Naive thymus-derived CD4-positive, alpha-beta T cell (primary cell): Measurements from ENCODE around the gene G3BP1. TPM values are rescaled to one million over a fixed set of nuclear protein-coding genes. Genes with fewer than 3 reads are reported as not detected.
"Not testable (repeated sequence)": the region's sequence is repeated elsewhere in the genome, so short reads cannot be mapped to it uniquely, and the experiment has no call there.

ENCODE experiments used
- ATAC-seq: fragments of 150-1000 bp; cut with Tn5 transposase; 2 replicates; pipeline ENCODE4 v1.10.0; 2021; ENCODE audit warnings: mild to moderate bottlenecking, moderate library complexity
- CTCF ChIA-PET: fragments of 350-600 bp; sonication (Branson Sonifier 250); formaldehyde crosslinking; loops from one replicate; lab custom pipeline; 2021; ENCODE audit warnings: antibody characterized with exemption; lab: Charles Lee
- POLR2A ChIA-PET: fragments of 350-600 bp; sonication (Branson Sonifier 250); formaldehyde crosslinking; loops from one replicate; lab custom pipeline; 2021; ENCODE audit warnings: antibody characterized with exemption, inconsistent platforms; lab: Charles Lee
- DNase-seq, 9 donors: peaks; one replicate each; pipeline versions ENCODE4 v3.0.0 to v3.0.0-alpha.2; 2020 to 2022; ENCODE audit warnings: mixed read lengths in 1 of 9
- H3K27ac ChIP-seq: one replicate; pipeline ENCODE4 v1.7.0; 2013; ENCODE audit warnings: mild to moderate bottlenecking, low read depth, low read length, moderate library complexity
- H3K27me3 ChIP-seq, 2 donors: one replicate each; pipeline ENCODE4 v1.7.0; 2013; ENCODE audit warnings: low read length in 2 of 2, mild to moderate bottlenecking in 2 of 2, moderate library complexity in 2 of 2; ENCODE audit not compliant: control insufficient read depth in 2 of 2, insufficient read depth in 2 of 2
- H3K36me3 ChIP-seq, 3 experiments: 1 replicate in 2 of 3; 2 replicates in 1 of 3; pipeline ENCODE4 v1.7.0; 2013; ENCODE audit warnings: low read length in 3 of 3, mild to moderate bottlenecking in 3 of 3, moderate library complexity in 1 of 3; ENCODE audit not compliant: insufficient read depth in 3 of 3, control insufficient read depth in 2 of 3
- H3K4me1 ChIP-seq, 2 donors: one replicate each; pipeline ENCODE4 v1.7.0; 2013; ENCODE audit warnings: low read length in 2 of 2, mild to moderate bottlenecking in 2 of 2, moderate library complexity in 1 of 2; ENCODE audit not compliant: control insufficient read depth in 2 of 2, insufficient read depth in 2 of 2
- H3K4me3 ChIP-seq: 2 replicates; pipeline ENCODE4 v1.7.0; 2013; ENCODE audit warnings: mild to moderate bottlenecking, low read length
- H3K9me3 ChIP-seq, 3 experiments: 1 replicate in 2 of 3; 2 replicates in 1 of 3; pipeline ENCODE4 v1.7.0; 2013; ENCODE audit warnings: low read length in 3 of 3; ENCODE audit not compliant: control insufficient read depth in 2 of 3
- H3K27ac Mint-ChIP-seq, 9 donors: one replicate each; pipeline ENCODE4 v1.8.0; 2020 to 2022; ENCODE audit warnings: mixed read lengths in 9 of 9, mild to moderate bottlenecking in 8 of 9, moderate library complexity in 5 of 9, inconsistent platforms in 2 of 9
- H3K27me3 Mint-ChIP-seq, 5 donors: one replicate each; pipeline ENCODE4 v1.8.0; 2021 to 2022; ENCODE audit warnings: mixed read lengths in 5 of 5, mild to moderate bottlenecking in 1 of 5
- H3K36me3 Mint-ChIP-seq, 5 donors: one replicate each; pipeline ENCODE4 v1.8.0; 2020 to 2022; ENCODE audit warnings: mixed read lengths in 5 of 5, mild to moderate bottlenecking in 3 of 5, inconsistent platforms in 1 of 5
- H3K4me1 Mint-ChIP-seq, 7 donors: one replicate each; pipeline ENCODE4 v1.8.0; 2020 to 2022; ENCODE audit warnings: mixed read lengths in 7 of 7, mild to moderate bottlenecking in 3 of 7, inconsistent platforms in 1 of 7
- H3K4me3 Mint-ChIP-seq, 10 donors: one replicate each; pipeline ENCODE4 v1.8.0; 2020 to 2022; ENCODE audit warnings: mild to moderate bottlenecking in 10 of 10, mixed read lengths in 10 of 10, moderate library complexity in 6 of 10, inconsistent platforms in 2 of 10
- H3K9me3 Mint-ChIP-seq, 11 donors: one replicate each; pipeline ENCODE4 v1.8.0; 2020 to 2022; ENCODE audit warnings: mixed read lengths in 11 of 11, mild to moderate bottlenecking in 4 of 11, inconsistent platforms in 1 of 11, moderate library complexity in 1 of 11
- intact Hi-C, 2 donors: fragments of 100-400 bp; cut with micrococcal nuclease; formaldehyde crosslinking; loops; one replicate each; pipeline ENCODE4 v1.15.1; 2023
- polyA plus RNA-seq, 2 donors: library from polyadenylated mRNA; unstranded; fragments of 300-500 nt; fragmentation: Illumina TruSeq; gene quantifications; one replicate each; pipeline ENCODE4 v1.2.3, GENCODE V29; 2021
- total RNA-seq, 6 experiments: library from RNA in 5 of 6; stranded (reverse) in 5 of 6; gene quantifications; 1 replicate in 5 of 6; 2 replicates in 1 of 6; pipeline ENCODE4 v1.2.3 and lab custom pipeline; 2021 to 2026

G3BP1 gene
- total and polyA plus RNA-seq, 7 experiments from 2014 or later: 86.1 to 244 (median 158) TPM

- peaks cover 44 to 58% of the 10 kb centered on the region in 2 donors for H3K4me1 ChIP-seq
- Mint-ChIP-seq H3K4me3 (peak overlapping the region in 7 of 10 donors; percentile 13 to 78 (median 64)), H3K27ac (peak overlapping the region in 6 of 9 donors; percentile 8 to 75 (median 42)), H3K36me3 (peaks cover 4 to 24% (median 22%) of the 10 kb centered on the region in 5 donors), H3K4me1 (peaks cover 64 to 99% (median 92%) of the 10 kb centered on the region in 7 donors), H3K9me3 (no peaks in the 10 kb centered on the region), H3K27me3 (no peaks in the 10 kb centered on the region)
- H3K36me3 ChIP-seq: peaks cover 0 to 2% (median 0%) of the 10 kb centered on the region in 3 experiments
- DNase-seq (no peak), ATAC-seq (no peak)
- POLR2A ChIA-PET: no interaction called here
- no peaks in the 10 kb centered on the region for H3K27me3 ChIP-seq
- no peak overlapping the region for H3K27ac ChIP-seq
- H3K4me3 ChIP-seq: no peak overlapping the region
- CTCF ChIA-PET: no interaction called here
- H3K9me3 ChIP-seq: no peaks in the 10 kb centered on the region
- intact Hi-C loops: loop anchor here in 1 of 2 donors (10.0 kb wide), 2 partner anchors 1325 to 1425 kb away; partner anchors contain the start of gene TCOF1
Observed at GRCh38 chr5:151779531-151780125, 7.9 kb downstream of the G3BP1 start.

DNA sequence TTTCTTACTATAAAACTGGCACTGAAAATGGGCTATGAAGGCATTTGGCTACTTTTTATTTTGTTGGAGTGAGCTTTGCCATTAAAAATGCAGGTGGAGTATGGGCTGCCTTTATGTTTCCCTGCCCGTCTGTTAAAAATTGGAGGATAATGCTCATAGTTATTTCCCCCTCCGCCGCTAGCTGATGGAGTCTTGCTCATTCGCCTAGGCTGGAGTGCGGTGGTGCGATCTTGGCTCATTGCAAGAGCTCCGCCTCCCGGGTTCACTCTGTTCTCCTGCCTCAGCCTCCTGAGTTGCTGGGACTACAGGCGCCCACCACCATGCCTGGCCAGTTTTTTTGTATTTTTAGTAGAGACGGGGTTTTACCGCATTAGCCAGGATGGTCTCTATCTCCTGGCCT, 8.6 kb downstream of the G3BP1 start:
- Mint-ChIP-seq H3K27ac (peak overlapping the region in 4 of 9 donors; percentile 43 to 67 (median 66)), H3K9me3 (no peaks in the 10 kb centered on the region), H3K27me3 (no peaks in the 10 kb centered on the region), H3K36me3 (peaks cover 4 to 24% (median 22%) of the 10 kb centered on the region in 5 donors), H3K4me1 (peaks cover 57 to 98% (median 91%) of the 10 kb centered on the region in 7 donors), H3K4me3 (peak overlapping the region in 7 of 10 donors; percentile 46 to 74 (median 56))
- Histone ChIP-seq H3K36me3 (peaks cover 0 to 2% (median 0%) of the 10 kb centered on the region in 3 experiments), H3K27ac (no peak overlapping the region), H3K27me3 (no peaks in the 10 kb centered on the region), H3K4me3 (no peak overlapping the region), H3K4me1 (peaks cover 42 to 57% of the 10 kb centered on the region in 2 donors), H3K9me3 (no peaks in the 10 kb centered on the region)
- ATAC-seq (no peak), DNase-seq (no peak)
- ChIA-PET CTCF (no interaction called here), POLR2A (interaction anchor here (2.3 kb wide), 1 partner anchor 9 kb away, joined by 19 read pairs; the partner anchor contains the start of gene G3BP1)
- intact Hi-C loops: no loop called here

- ChIA-PET POLR2A (interaction anchor here (0.7 to 2.3 kb wide), 2 partner anchors 10 to 109 kb away, joined by 4 to 19 read pairs; partner anchors contain the start of gene G3BP1), CTCF (no interaction called here)
- peaks cover 4 to 22% (median 20%) of the 10 kb centered on the region in 5 donors for H3K36me3 Mint-ChIP-seq
- DNase-seq: no peak
- H3K4me3 Mint-ChIP-seq: peak overlapping the region in 7 of 10 donors; percentile 11 to 79 (median 59)
- Histone ChIP-seq H3K9me3 (no peaks in the 10 kb centered on the region), H3K4me3 (no peak overlapping the region), H3K4me1 (peaks cover 33 to 54% of the 10 kb centered on the region in 2 donors), H3K27ac (peak overlapping the region; percentile 29), H3K27me3 (no peaks in the 10 kb centered on the region), H3K36me3 (peaks cover 0 to 2% (median 0%) of the 10 kb centered on the region in 3 experiments)
- no peak for ATAC-seq
- peak overlapping the region in 5 of 9 donors; percentile 63 to 81 (median 74) for H3K27ac Mint-ChIP-seq
- H3K27me3 Mint-ChIP-seq: no peaks in the 10 kb centered on the region
- H3K4me1 Mint-ChIP-seq: peaks cover 56 to 98% (median 90%) of the 10 kb centered on the region in 7 donors
- no peaks in the 10 kb centered on the region for H3K9me3 Mint-ChIP-seq
- intact Hi-C loops: no loop called here
Observed at GRCh38 chr5:151781201-151781600, 9.4 kb downstream of the G3BP1 start.

DNA sequence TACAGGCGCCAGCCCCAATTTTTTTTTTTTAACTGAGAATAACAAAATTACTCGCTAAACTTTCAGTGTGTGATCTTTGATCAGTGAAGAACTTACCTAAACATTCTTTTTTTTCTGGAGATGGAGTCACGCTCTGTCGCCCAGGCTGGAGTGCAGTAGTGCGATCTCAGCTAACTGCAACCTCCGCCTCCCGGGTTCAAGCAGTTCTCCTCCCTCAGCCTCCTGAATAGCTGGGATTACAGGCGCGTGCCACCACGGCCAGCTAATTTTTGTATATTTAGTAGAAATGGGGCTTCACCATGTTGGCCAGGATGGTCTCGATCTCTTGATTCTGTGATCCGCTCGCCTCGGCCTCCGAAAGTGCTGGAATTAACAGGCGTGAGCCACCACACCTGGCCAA, 11.9 kb downstream of the G3BP1 start:
- peak overlapping the region in 4 of 10 donors; percentile 20 to 57 (median 46) for H3K4me3 Mint-ChIP-seq

DNA sequence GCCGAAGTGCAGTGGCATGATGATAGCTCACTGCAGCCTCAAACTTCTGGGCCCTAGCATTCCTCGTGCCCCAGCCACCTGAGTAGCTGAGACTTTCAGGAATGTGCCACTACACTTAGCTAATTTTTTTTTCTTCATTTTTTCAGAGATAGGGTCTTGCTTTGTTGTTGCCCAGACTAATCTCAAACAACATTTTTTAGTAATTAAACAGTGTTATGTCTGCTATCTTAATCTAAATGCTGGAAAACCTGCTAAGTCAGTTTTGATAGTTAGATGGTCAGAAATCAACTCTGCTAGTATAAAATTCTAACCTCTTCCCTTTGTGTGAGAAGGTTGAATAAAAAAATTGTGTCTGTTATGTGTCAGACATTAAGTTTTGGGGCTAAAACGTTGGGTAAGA, 12.4 kb downstream of the G3BP1 start:
- H3K27me3 ChIP-seq: no peaks in the 10 kb centered on the region
- peak overlapping the region; percentile 18 for H3K27ac ChIP-seq
- peaks cover 16 to 34% of the 10 kb centered on the region in 2 donors for H3K4me1 ChIP-seq
- H3K36me3 ChIP-seq: peaks cover 0 to 19% (median 0%) of the 10 kb centered on the region in 3 experiments
- H3K9me3 Mint-ChIP-seq: no peaks in the 10 kb centered on the region
- peak overlapping the region in 5 of 10 donors; percentile 20 to 57 (median 27) for H3K4me3 Mint-ChIP-seq
- DNase-seq: no peak
- peak overlapping the region in 2 of 9 donors; percentile 5 to 14 for H3K27ac Mint-ChIP-seq
- no peaks in the 10 kb centered on the region for H3K9me3 ChIP-seq
- no peaks in the 10 kb centered on the region for H3K27me3 Mint-ChIP-seq
- intact Hi-C loops: no loop called here
- ATAC-seq: no peak
- H3K4me1 Mint-ChIP-seq: peaks cover 43 to 74% (median 66%) of the 10 kb centered on the region in 7 donors
- POLR2A ChIA-PET: interaction anchor here (0.6 to 3.0 kb wide), 3 partner anchors 13 to 28 kb away, joined by 3 to 19 read pairs (median 4); partner anchors contain the start of gene G3BP1
- H3K4me3 ChIP-seq: no peak overlapping the region
- peaks cover 0 to 19% (median 14%) of the 10 kb centered on the region in 5 donors for H3K36me3 Mint-ChIP-seq
- CTCF ChIA-PET: no interaction called here

More for the DNA sequence above, 11.9 kb downstream of the G3BP1 start:
- H3K27me3 Mint-ChIP-seq, H3K9me3 ChIP-seq, H3K27ac ChIP-seq, CTCF ChIA-PET, intact Hi-C loops, H3K4me3 ChIP-seq, H3K27me3 ChIP-seq, H3K9me3 Mint-ChIP-seq, ATAC-seq, DNase-seq: not testable (repeated sequence)
- Mint-ChIP-seq H3K36me3 (peaks cover 0 to 21% (median 16%) of the 10 kb centered on the region in 5 donors), H3K4me1 (peaks cover 48 to 79% (median 71%) of the 10 kb centered on the region in 7 donors), H3K27ac (peak overlapping the region in 1 of 9 donors; percentile 1)
- POLR2A ChIA-PET: interaction anchor here (0.6 to 3.0 kb wide), 3 partner anchors 12 to 29 kb away, joined by 3 to 19 read pairs (median 4); partner anchors contain the start of gene G3BP1
- Histone ChIP-seq H3K36me3 (peaks cover 0 to 14% (median 0%) of the 10 kb centered on the region in 3 experiments), H3K4me1 (peaks cover 18 to 39% of the 10 kb centered on the region in 2 donors)

- no peaks in the 10 kb centered on the region for H3K9me3 Mint-ChIP-seq
- no peak for ATAC-seq
- no peaks in the 10 kb centered on the region for H3K9me3 ChIP-seq
- intact Hi-C loops: no loop called here
- DNase-seq: no peak
- CTCF ChIA-PET: no interaction called here
- H3K4me1 ChIP-seq: peaks cover 7 to 21% of the 10 kb centered on the region in 2 donors
- H3K27ac ChIP-seq: no peak overlapping the region
- H3K36me3 Mint-ChIP-seq: peaks cover 4 to 33% (median 19%) of the 10 kb centered on the region in 5 donors
- no peak overlapping the region for H3K4me3 ChIP-seq
- peaks cover 4 to 39% (median 7%) of the 10 kb centered on the region in 3 experiments for H3K36me3 ChIP-seq
- H3K27ac Mint-ChIP-seq: peak overlapping the region in 6 of 9 donors; percentile 10 to 82 (median 56)
- no peaks in the 10 kb centered on the region for H3K27me3 Mint-ChIP-seq
- H3K4me3 Mint-ChIP-seq: peak overlapping the region in 3 of 10 donors; percentile 44 to 45 (median 44)
- H3K4me1 Mint-ChIP-seq: peaks cover 26 to 68% (median 61%) of the 10 kb centered on the region in 7 donors
- no peaks in the 10 kb centered on the region for H3K27me3 ChIP-seq
- POLR2A ChIA-PET: no interaction called here
Observed at GRCh38 chr5:151786468-151786867, 14.7 kb downstream of the G3BP1 start.
